ENCODE data around the gene SFXN2.

- TF ChIP-seq, protein P1, sequence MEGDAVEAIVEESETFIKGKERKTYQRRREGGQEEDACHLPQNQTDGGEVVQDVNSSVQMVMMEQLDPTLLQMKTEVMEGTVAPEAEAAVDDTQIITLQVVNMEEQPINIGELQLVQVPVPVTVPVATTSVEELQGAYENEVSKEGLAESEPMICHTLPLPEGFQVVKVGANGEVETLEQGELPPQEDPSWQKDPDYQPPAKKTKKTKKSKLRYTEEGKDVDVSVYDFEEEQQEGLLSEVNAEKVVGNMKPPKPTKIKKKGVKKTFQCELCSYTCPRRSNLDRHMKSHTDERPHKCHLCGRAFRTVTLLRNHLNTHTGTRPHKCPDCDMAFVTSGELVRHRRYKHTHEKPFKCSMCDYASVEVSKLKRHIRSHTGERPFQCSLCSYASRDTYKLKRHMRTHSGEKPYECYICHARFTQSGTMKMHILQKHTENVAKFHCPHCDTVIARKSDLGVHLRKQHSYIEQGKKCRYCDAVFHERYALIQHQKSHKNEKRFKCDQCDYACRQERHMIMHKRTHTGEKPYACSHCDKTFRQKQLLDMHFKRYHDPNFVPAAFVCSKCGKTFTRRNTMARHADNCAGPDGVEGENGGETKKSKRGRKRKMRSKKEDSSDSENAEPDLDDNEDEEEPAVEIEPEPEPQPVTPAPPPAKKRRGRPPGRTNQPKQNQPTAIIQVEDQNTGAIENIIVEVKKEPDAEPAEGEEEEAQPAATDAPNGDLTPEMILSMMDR (IDR thresholded peaks at IDR 0.05 in 4 of 5, conservative IDR thresholded peaks at IDR 0.05 in 1 of 5): no peak
- TF ChIP-seq POLR2A (IDR thresholded peaks at IDR 0.05): no peak
Observed at GRCh38 chr10:102698894-102699293, 15.5 kb upstream of the SFXN2 start.

Measured in gastrocnemius medialis (tissue), 4 donors.